Measurements from ENCODE around the gene SLC22A17.
"Not testable (repeated sequence)": the region's sequence is repeated elsewhere in the genome, so short reads cannot be mapped to it uniquely, and the experiment has no call there.

Gene SLC22A17
- total RNA-seq = 1.4 to 8.5 (median 4.3) reads per million in 3 donors

DNA sequence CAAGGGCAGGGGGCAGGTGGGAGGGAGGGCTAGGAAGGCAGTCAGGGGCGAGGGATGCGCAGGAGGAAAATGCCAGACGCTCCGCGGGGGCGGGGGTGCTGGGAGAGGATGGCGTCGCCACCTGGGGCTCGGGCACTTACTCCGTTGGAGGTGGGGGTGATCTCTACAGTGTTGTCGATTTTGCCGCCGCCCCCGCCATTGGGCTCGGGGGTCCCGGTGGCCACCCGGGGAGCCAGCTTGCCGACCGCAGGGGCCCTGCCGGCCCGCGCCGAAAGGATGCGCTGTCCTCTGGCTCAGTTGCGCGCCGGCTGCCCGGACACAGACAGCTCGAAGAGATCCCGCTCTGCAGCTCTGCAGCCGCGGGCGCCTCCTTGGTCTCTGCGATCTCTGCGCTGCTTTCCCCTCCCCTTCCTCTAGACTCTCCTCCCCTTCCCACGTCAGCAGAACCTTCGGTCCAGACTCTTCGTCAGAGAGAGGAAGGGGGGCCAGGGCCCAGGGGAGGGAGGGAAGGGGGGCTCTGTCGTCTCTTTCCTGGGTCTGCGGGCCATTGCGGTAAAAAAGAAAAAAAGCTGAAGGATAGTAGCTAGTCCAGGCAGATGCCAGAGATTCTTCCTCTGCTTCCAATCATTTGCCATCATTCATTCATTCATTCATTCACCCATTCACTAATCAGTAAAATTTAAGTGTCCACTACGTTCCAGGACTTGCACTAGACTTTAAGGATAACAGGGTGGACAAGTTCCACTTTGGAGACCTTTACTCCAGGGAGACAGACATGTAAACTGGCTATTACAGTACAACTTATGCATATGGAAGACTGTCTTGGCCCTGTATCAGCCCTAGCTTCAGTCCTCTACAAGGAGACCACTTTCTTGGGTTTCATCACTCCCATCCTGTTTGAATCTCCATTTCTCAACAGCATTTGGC, at the start of gene SLC22A17:
Gene SLC22A17 (minus strand): TSS at position 382 of the 927 bp plus-strand sequence.
- peak in 2 of 3 donors; percentile 18 to 43 for DNase-seq
- Histone ChIP-seq H3K27me3 (replicated peaks; ENCODE audit: control insufficient read depth, insufficient read depth, low read length, poor library complexity, severe bottlenecking) (no peaks in the 10 kb centered on the region), H3K4me1 (ENCODE audit: control insufficient read depth, insufficient read depth, low read length, poor library complexity, severe bottlenecking) (peaks cover 7% of the 10 kb centered on the region), H3K36me3 (ENCODE audit: control insufficient read depth, insufficient read depth, low read length) (no peaks in the 10 kb centered on the region), H3K27ac (ENCODE audit: insufficient read depth, low read length, poor library complexity, severe bottlenecking) (no peak within 1 kb of the TSS), H3K4me3 (ENCODE audit: insufficient read depth, low read depth, low read length, poor library complexity, severe bottlenecking) (peak within 1 kb of the TSS; percentile 67), H3K9me3 (ENCODE audit: control insufficient read depth, low read length) (no peaks in the 10 kb centered on the region)

DNA sequence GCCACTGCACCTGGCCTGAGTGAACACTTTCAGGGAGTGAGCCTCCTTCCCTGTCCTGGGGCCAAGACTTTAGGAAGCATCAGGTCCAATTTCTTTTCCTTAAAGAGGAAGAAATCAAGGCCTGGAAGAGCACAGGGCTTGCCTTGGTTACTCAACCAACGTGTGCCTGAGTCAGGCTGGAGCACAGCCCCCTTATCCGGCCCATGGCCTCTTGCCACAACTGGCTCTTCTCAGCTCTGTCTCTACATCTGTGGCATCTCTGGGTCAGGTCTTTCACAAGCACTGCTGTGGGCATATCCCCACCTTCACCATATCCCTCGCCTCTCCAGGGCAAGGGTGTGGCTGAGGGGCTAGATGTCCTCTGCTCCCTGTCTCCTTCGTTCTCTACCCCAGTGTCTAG, 48.6 kb upstream of the SLC22A17 start:
- Histone ChIP-seq H3K36me3 (ENCODE audit: control insufficient read depth, insufficient read depth, low read length) (no peaks in the 10 kb centered on the region), H3K4me3 (ENCODE audit: insufficient read depth, low read depth, low read length, poor library complexity, severe bottlenecking) (no peak overlapping the region), H3K27ac (ENCODE audit: insufficient read depth, low read length, poor library complexity, severe bottlenecking) (no peak overlapping the region), H3K9me3 (ENCODE audit: control insufficient read depth, low read length) (no peaks in the 10 kb centered on the region), H3K4me1 (ENCODE audit: control insufficient read depth, insufficient read depth, low read length, poor library complexity, severe bottlenecking) (no peaks in the 10 kb centered on the region), H3K27me3 (replicated peaks; ENCODE audit: control insufficient read depth, insufficient read depth, low read length, poor library complexity, severe bottlenecking) (no peaks in the 10 kb centered on the region)
- DNase-seq = no peak

DNA sequence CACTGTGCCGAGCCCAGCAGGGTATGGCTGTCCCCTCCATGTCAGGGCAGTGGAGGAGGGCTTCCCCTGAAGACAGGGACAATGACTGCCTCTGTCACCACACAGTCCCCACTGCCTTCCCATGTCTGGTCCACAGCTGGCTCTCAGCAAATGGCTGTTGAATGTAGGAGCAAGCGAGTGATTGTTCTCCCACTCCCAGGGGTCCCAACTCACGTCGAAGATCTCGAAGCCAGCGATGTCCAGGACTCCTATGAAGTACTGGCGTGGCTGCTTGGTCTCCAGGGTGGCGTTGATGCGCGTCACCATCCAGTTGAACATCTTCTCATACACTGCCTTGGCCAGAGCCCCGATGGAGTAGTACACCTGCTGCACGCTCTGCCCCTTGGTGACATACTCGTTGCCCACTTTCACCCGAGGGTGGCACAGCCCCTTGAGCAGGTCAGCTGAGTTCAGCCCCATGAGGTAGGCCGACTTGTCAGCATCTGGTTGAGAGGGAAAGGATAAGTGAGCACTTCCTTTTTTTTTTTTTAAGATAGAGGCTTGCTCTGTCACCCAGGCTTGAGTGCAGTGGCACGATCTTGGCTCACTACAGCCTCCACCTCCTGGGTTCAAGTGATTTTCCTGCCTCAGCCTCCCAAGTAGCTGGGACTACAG, 47.9 kb upstream of the SLC22A17 start:
- not testable (repeated sequence) for H3K4me3 ChIP-seq (ENCODE audit: insufficient read depth, low read depth, low read length, poor library complexity, severe bottlenecking); H3K4me1 ChIP-seq (ENCODE audit: control insufficient read depth, insufficient read depth, low read length, poor library complexity, severe bottlenecking); H3K9me3 ChIP-seq (ENCODE audit: control insufficient read depth, low read length); H3K36me3 ChIP-seq (ENCODE audit: control insufficient read depth, insufficient read depth, low read length); H3K27me3 ChIP-seq (replicated peaks; ENCODE audit: control insufficient read depth, insufficient read depth, low read length, poor library complexity, severe bottlenecking); H3K27ac ChIP-seq (ENCODE audit: insufficient read depth, low read length, poor library complexity, severe bottlenecking); DNase-seq

DNA sequence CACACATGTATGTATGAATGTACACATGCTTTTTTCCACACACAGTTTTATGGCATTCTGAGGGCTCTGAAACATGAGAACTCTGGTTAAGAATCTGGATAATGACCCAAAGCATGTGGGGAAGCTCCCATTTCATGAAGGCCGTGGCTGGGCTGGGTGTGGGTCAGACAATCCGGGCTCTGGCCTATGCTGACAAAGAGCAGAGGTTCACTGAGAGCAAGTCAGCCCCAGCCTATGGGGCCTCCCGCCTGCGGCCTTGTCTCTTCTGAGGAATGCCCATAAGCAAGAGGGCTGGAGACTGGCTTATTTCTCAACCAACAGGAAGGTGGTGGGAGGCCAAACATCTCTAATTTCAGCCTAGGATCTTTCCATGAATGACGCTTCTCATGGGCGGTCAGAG, 46.9 kb upstream of the SLC22A17 start:
- H3K27ac ChIP-seq (ENCODE audit: insufficient read depth, low read length, poor library complexity, severe bottlenecking) = no peak overlapping the region
- no peaks in the 10 kb centered on the region for H3K27me3 ChIP-seq (replicated peaks; ENCODE audit: control insufficient read depth, insufficient read depth, low read length, poor library complexity, severe bottlenecking)
- no peak overlapping the region for H3K4me3 ChIP-seq (ENCODE audit: insufficient read depth, low read depth, low read length, poor library complexity, severe bottlenecking)
- DNase-seq = no peak
- H3K36me3 ChIP-seq (ENCODE audit: control insufficient read depth, insufficient read depth, low read length) = no peaks in the 10 kb centered on the region
- H3K4me1 ChIP-seq (ENCODE audit: control insufficient read depth, insufficient read depth, low read length, poor library complexity, severe bottlenecking) = no peaks in the 10 kb centered on the region
- no peaks in the 10 kb centered on the region for H3K9me3 ChIP-seq (ENCODE audit: control insufficient read depth, low read length)

- no peaks in the 10 kb centered on the region for H3K27me3 ChIP-seq (replicated peaks; ENCODE audit: control insufficient read depth, insufficient read depth, low read length, poor library complexity, severe bottlenecking)
- H3K4me1 ChIP-seq (ENCODE audit: control insufficient read depth, insufficient read depth, low read length, poor library complexity, severe bottlenecking) = no peaks in the 10 kb centered on the region
- no peaks in the 10 kb centered on the region for H3K36me3 ChIP-seq (ENCODE audit: control insufficient read depth, insufficient read depth, low read length)
- no peak overlapping the region for H3K27ac ChIP-seq (ENCODE audit: insufficient read depth, low read length, poor library complexity, severe bottlenecking)
- H3K9me3 ChIP-seq (ENCODE audit: control insufficient read depth, low read length) = no peaks in the 10 kb centered on the region
- DNase-seq = no peak
- no peak overlapping the region for H3K4me3 ChIP-seq (ENCODE audit: insufficient read depth, low read depth, low read length, poor library complexity, severe bottlenecking)
Observed at GRCh38 chr14:23399136-23399535, 46.4 kb upstream of the SLC22A17 start.

GRCh38 chr14:23398348-23398747, 45.7 kb upstream of the SLC22A17 start:
- Histone ChIP-seq H3K27me3 (replicated peaks; ENCODE audit: control insufficient read depth, insufficient read depth, low read length, poor library complexity, severe bottlenecking) (no peaks in the 10 kb centered on the region), H3K9me3 (ENCODE audit: control insufficient read depth, low read length) (no peaks in the 10 kb centered on the region), H3K4me1 (ENCODE audit: control insufficient read depth, insufficient read depth, low read length, poor library complexity, severe bottlenecking) (no peaks in the 10 kb centered on the region), H3K36me3 (ENCODE audit: control insufficient read depth, insufficient read depth, low read length) (no peaks in the 10 kb centered on the region), H3K4me3 (ENCODE audit: insufficient read depth, low read depth, low read length, poor library complexity, severe bottlenecking) (no peak overlapping the region), H3K27ac (ENCODE audit: insufficient read depth, low read length, poor library complexity, severe bottlenecking) (no peak overlapping the region)
- no peak for DNase-seq

DNA sequence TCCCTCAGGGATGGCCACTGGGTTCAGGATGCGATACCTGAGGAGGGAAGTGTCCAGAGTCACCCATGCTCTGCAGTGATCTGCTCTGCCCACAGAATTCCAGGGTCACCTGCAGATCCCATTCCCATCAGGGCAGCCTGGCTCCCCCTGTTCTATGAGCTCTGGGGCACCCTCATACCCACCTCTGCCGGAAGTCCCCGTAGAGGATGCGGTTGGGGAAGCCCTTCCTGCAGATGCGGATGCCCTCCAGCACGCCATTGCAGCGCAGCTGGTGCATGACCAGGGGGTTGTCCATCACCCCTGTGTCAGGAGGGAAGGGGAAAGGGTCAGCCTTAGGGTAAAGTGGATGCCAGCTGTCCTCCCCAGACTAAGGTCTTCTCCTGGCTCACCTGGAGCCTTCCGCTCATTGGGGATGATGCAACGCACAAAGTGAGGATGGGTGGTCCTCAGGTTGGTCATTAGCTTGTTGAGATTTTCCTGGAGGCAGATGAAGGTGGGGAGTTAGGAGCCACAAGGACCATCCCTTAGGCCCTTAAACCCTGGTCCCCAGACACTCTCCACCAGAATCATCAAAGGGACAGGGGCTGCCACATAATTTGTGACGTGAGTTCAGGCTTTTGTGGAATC, 44.2 kb upstream of the SLC22A17 start:
- Histone ChIP-seq H3K9me3 (ENCODE audit: control insufficient read depth, low read length) (no peaks in the 10 kb centered on the region), H3K27me3 (replicated peaks; ENCODE audit: control insufficient read depth, insufficient read depth, low read length, poor library complexity, severe bottlenecking) (no peaks in the 10 kb centered on the region), H3K4me1 (ENCODE audit: control insufficient read depth, insufficient read depth, low read length, poor library complexity, severe bottlenecking) (no peaks in the 10 kb centered on the region), H3K36me3 (ENCODE audit: control insufficient read depth, insufficient read depth, low read length) (no peaks in the 10 kb centered on the region), H3K4me3 (ENCODE audit: insufficient read depth, low read depth, low read length, poor library complexity, severe bottlenecking) (no peak overlapping the region), H3K27ac (ENCODE audit: insufficient read depth, low read length, poor library complexity, severe bottlenecking) (no peak overlapping the region)
- DNase-seq = no peak

- no peaks in the 10 kb centered on the region for H3K4me1 ChIP-seq (ENCODE audit: control insufficient read depth, insufficient read depth, low read length, poor library complexity, severe bottlenecking)
- H3K36me3 ChIP-seq (ENCODE audit: control insufficient read depth, insufficient read depth, low read length) = no peaks in the 10 kb centered on the region
- DNase-seq = no peak
- no peaks in the 10 kb centered on the region for H3K27me3 ChIP-seq (replicated peaks; ENCODE audit: control insufficient read depth, insufficient read depth, low read length, poor library complexity, severe bottlenecking)
- no peaks in the 10 kb centered on the region for H3K9me3 ChIP-seq (ENCODE audit: control insufficient read depth, low read length)
- H3K27ac ChIP-seq (ENCODE audit: insufficient read depth, low read length, poor library complexity, severe bottlenecking) = no peak overlapping the region
- H3K4me3 ChIP-seq (ENCODE audit: insufficient read depth, low read depth, low read length, poor library complexity, severe bottlenecking) = no peak overlapping the region
Observed at GRCh38 chr14:23396126-23396525, 43.4 kb upstream of the SLC22A17 start.

- no peak for DNase-seq
- Histone ChIP-seq H3K4me3 (ENCODE audit: insufficient read depth, low read depth, low read length, poor library complexity, severe bottlenecking) (no peak overlapping the region), H3K4me1 (ENCODE audit: control insufficient read depth, insufficient read depth, low read length, poor library complexity, severe bottlenecking) (no peaks in the 10 kb centered on the region), H3K36me3 (ENCODE audit: control insufficient read depth, insufficient read depth, low read length) (no peaks in the 10 kb centered on the region), H3K27ac (ENCODE audit: insufficient read depth, low read length, poor library complexity, severe bottlenecking) (no peak overlapping the region), H3K9me3 (ENCODE audit: control insufficient read depth, low read length) (no peaks in the 10 kb centered on the region), H3K27me3 (replicated peaks; ENCODE audit: control insufficient read depth, insufficient read depth, low read length, poor library complexity, severe bottlenecking) (no peaks in the 10 kb centered on the region)
Observed at GRCh38 chr14:23392613-23393012, 39.9 kb upstream of the SLC22A17 start.

GRCh38 chr14:23389871-23390270, 37.2 kb upstream of the SLC22A17 start:
- H3K4me3 ChIP-seq (ENCODE audit: insufficient read depth, low read depth, low read length, poor library complexity, severe bottlenecking); H3K36me3 ChIP-seq (ENCODE audit: control insufficient read depth, insufficient read depth, low read length); H3K27ac ChIP-seq (ENCODE audit: insufficient read depth, low read length, poor library complexity, severe bottlenecking); H3K9me3 ChIP-seq (ENCODE audit: control insufficient read depth, low read length); H3K27me3 ChIP-seq (replicated peaks; ENCODE audit: control insufficient read depth, insufficient read depth, low read length, poor library complexity, severe bottlenecking); H3K4me1 ChIP-seq (ENCODE audit: control insufficient read depth, insufficient read depth, low read length, poor library complexity, severe bottlenecking); DNase-seq: not testable (repeated sequence)

Data from effector memory CD4-positive, alpha-beta T cell (primary cell).